HUES48 (cell line): Measurements from ENCODE around the gene EHD2.

Source experiments
- H3K27ac ChIP-seq: one replicate; pipeline ENCODE4 v1.7.0; 2013; ENCODE audit warnings: low read depth, low read length, inconsistent platforms
- H3K27me3 ChIP-seq: 2 replicates; pipeline ENCODE4 v1.6.1; 2013; ENCODE audit warnings: mild to moderate bottlenecking, low read length; ENCODE audit not compliant: control insufficient read depth, insufficient read depth
- H3K36me3 ChIP-seq: 2 replicates; pipeline ENCODE4 v1.6.1; 2013; ENCODE audit warnings: low read length; ENCODE audit not compliant: control insufficient read depth, insufficient read depth
- H3K4me1 ChIP-seq: 2 replicates; pipeline ENCODE4 v1.6.1; 2013; ENCODE audit warnings: mild to moderate bottlenecking, low read length; ENCODE audit not compliant: control insufficient read depth, insufficient read depth
- H3K4me3 ChIP-seq: 2 replicates; pipeline ENCODE4 v1.5.1; 2013; ENCODE audit warnings: mild to moderate bottlenecking, low read depth, low read length
- H3K9ac ChIP-seq: 2 replicates; pipeline ENCODE4 v1.6.1; 2013; ENCODE audit warnings: mild to moderate bottlenecking, low read depth, low read length, moderate library complexity
- H3K9me3 ChIP-seq: 2 replicates; pipeline ENCODE4 v1.6.1; 2013; ENCODE audit warnings: low read length; ENCODE audit not compliant: control insufficient read depth, insufficient read depth

EHD2 gene

GRCh38 chr19:47752440-47753211 is 39.4 kb downstream of the EHD2 start:
- H3K4me1 ChIP-seq, result no peaks in the 10 kb centered on the region
- H3K36me3 ChIP-seq, result peaks cover 92% of the 10 kb centered on the region
- no peak overlapping the region for H3K9ac ChIP-seq
- no peaks in the 10 kb centered on the region for H3K27me3 ChIP-seq
- H3K27ac ChIP-seq, result no peak overlapping the region
- H3K4me3 ChIP-seq, result no peak overlapping the region
- no peaks in the 10 kb centered on the region for H3K9me3 ChIP-seq

- Histone ChIP-seq H3K4me1 (no peaks in the 10 kb centered on the region), H3K27ac (no peak overlapping the region), H3K4me3 (no peak overlapping the region), H3K27me3 (no peaks in the 10 kb centered on the region), H3K9me3 (no peaks in the 10 kb centered on the region), H3K36me3 (peaks cover 94% of the 10 kb centered on the region), H3K9ac (no peak overlapping the region)
Observed at GRCh38 chr19:47754206-47755064, 41.2 kb downstream of the EHD2 start.

- H3K4me3 ChIP-seq, result no peak overlapping the region
- H3K9ac ChIP-seq, result no peak overlapping the region
- no peaks in the 10 kb centered on the region for H3K27me3 ChIP-seq
- H3K27ac ChIP-seq, result no peak overlapping the region
- peaks cover 86% of the 10 kb centered on the region for H3K36me3 ChIP-seq
- H3K4me1 ChIP-seq, result no peaks in the 10 kb centered on the region
- H3K9me3 ChIP-seq, result no peaks in the 10 kb centered on the region
Observed at GRCh38 chr19:47755065-47755761, 42.0 kb downstream of the EHD2 start.

- peaks cover 78% of the 10 kb centered on the region for H3K36me3 ChIP-seq
- H3K9ac ChIP-seq, result no peak overlapping the region
- no peak overlapping the region for H3K4me3 ChIP-seq
- no peaks in the 10 kb centered on the region for H3K4me1 ChIP-seq
- no peak overlapping the region for H3K27ac ChIP-seq
- H3K9me3 ChIP-seq, result no peaks in the 10 kb centered on the region
- no peaks in the 10 kb centered on the region for H3K27me3 ChIP-seq
Observed at GRCh38 chr19:47755762-47756626, 42.8 kb downstream of the EHD2 start.

- H3K9ac ChIP-seq, result no peak overlapping the region
- no peaks in the 10 kb centered on the region for H3K4me1 ChIP-seq
- H3K27ac ChIP-seq, result no peak overlapping the region
- no peaks in the 10 kb centered on the region for H3K27me3 ChIP-seq
- peaks cover 72% of the 10 kb centered on the region for H3K36me3 ChIP-seq
- no peak overlapping the region for H3K4me3 ChIP-seq
- H3K9me3 ChIP-seq, result no peaks in the 10 kb centered on the region
Observed at GRCh38 chr19:47756627-47756929, 43.4 kb downstream of the EHD2 start.

GRCh38 chr19:47756953-47757608 is 43.9 kb downstream of the EHD2 start:
- H3K9me3 ChIP-seq, result no peaks in the 10 kb centered on the region
- no peak overlapping the region for H3K27ac ChIP-seq
- H3K36me3 ChIP-seq, result peaks cover 69% of the 10 kb centered on the region
- no peak overlapping the region for H3K4me3 ChIP-seq
- no peaks in the 10 kb centered on the region for H3K27me3 ChIP-seq
- no peaks in the 10 kb centered on the region for H3K4me1 ChIP-seq
- H3K9ac ChIP-seq, result no peak overlapping the region

- Histone ChIP-seq H3K27me3 (no peaks in the 10 kb centered on the region), H3K9me3 (no peaks in the 10 kb centered on the region), H3K27ac (no peak overlapping the region), H3K9ac (no peak overlapping the region), H3K4me1 (no peaks in the 10 kb centered on the region), H3K4me3 (no peak overlapping the region), H3K36me3 (peaks cover 62% of the 10 kb centered on the region)
Observed at GRCh38 chr19:47757617-47758442, 44.6 kb downstream of the EHD2 start.

- H3K9ac ChIP-seq, result no peak overlapping the region
- H3K4me3 ChIP-seq, result no peak overlapping the region
- H3K36me3 ChIP-seq, result peaks cover 56% of the 10 kb centered on the region
- no peaks in the 10 kb centered on the region for H3K4me1 ChIP-seq
- no peaks in the 10 kb centered on the region for H3K9me3 ChIP-seq
- no peaks in the 10 kb centered on the region for H3K27me3 ChIP-seq
- H3K27ac ChIP-seq, result no peak overlapping the region
Observed at GRCh38 chr19:47758443-47758804, 45.2 kb downstream of the EHD2 start.

GRCh38 chr19:47760632-47760999 is 47.4 kb downstream of the EHD2 start:
- no peaks in the 10 kb centered on the region for H3K9me3 ChIP-seq
- H3K4me1 ChIP-seq, result no peaks in the 10 kb centered on the region
- H3K4me3 ChIP-seq, result no peak overlapping the region
- H3K27ac ChIP-seq, result no peak overlapping the region
- no peaks in the 10 kb centered on the region for H3K27me3 ChIP-seq
- peaks cover 37% of the 10 kb centered on the region for H3K36me3 ChIP-seq
- H3K9ac ChIP-seq, result no peak overlapping the region
